NCI-H187 treated with DMSO at 0.1 percent for 48 hours (cell line): ENCODE results near the gene CCDC117.

Source experiments
- DNase-seq: peaks from one replicate; lab custom pipeline; 2025; lab: John Stamatoyannopoulos, UW

The CCDC117 gene

DNA sequence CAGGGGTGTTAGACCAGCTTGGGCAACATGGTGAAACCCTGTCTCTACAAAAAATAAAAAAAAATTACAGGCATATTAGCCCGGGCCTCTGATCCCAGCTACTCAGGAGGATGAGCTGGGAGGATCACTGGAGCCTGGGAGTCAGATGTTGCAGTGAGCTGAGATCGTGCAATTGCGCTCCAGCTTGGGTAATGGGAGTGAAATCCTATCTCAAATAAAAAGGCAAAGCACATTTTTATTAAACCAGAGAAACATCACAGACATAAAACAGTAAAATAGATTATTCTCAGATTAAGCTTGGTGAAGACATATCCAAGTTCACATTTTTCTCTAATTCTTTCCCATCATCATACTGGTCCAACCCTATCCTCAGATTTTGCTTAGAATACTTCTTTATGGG is 57.9 kb downstream of the CCDC117 start:
- DNase-seq = no peak

DNA sequence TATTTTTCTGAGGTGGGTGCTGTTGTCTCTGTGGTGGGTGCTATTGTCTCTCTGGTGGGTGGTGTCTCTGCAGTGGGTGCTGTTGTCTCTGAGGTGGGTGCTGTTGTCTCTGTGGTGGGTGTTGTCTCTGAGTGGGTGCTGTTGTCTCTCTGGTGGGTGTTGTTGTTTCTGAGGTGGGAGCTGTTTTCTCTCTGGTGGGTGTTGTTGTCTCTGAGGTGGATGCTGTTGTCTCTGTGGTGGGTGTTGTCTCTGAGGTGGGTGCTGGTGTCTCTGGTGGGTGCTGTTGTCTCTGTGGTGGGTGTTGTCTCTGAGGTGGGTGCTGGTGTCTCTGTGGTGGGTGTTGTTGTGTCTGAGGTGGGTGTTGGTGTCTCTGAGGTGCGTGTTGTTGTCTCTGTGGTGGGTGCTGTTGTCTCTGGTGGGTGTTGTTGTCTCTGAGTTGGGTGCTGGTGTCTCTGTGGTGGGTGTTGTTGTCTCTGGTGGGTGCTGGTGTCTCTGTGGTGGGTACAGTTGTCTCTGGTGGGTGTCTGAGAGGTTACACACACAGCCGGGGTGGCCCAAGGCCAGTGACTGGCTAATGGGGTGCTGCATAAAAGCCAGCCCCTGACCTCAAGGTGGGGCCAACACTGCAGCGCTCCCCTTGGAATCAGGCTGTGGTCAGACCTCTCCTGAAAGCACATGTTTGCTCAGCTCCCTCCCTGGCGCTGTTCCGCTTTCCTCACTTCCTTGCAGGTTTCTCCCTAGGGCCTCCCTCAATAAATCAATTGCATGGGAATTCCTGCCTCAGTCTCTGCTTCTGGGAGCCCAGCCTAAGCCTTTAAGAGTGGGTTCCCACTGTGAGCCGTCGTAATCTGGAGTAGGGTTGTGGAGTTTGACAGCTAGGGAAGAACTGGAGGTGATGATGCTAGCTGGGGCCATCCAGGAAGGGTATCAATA is 58.9 kb downstream of the CCDC117 start:
- DNase-seq = no peak

DNA sequence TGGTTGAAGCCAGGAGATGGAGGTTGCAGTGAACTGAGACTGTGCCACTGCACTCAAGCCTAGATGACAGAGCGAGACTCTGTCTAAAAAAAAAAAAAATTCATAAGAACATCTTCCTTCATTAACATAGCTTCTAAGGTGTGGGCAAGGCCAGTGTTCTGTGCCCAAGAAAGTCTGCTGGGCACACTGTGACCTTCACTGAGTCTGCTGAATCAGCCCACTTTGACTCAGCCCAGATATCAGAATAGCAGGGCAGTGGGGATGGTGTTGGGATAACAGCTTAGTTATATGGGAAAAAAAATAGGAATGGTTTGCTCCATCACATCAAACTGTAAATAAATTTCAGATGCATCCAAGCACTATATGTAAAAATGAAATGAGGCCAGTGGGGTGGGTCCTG is 60.2 kb downstream of the CCDC117 start:
- DNase-seq = no peak

DNA sequence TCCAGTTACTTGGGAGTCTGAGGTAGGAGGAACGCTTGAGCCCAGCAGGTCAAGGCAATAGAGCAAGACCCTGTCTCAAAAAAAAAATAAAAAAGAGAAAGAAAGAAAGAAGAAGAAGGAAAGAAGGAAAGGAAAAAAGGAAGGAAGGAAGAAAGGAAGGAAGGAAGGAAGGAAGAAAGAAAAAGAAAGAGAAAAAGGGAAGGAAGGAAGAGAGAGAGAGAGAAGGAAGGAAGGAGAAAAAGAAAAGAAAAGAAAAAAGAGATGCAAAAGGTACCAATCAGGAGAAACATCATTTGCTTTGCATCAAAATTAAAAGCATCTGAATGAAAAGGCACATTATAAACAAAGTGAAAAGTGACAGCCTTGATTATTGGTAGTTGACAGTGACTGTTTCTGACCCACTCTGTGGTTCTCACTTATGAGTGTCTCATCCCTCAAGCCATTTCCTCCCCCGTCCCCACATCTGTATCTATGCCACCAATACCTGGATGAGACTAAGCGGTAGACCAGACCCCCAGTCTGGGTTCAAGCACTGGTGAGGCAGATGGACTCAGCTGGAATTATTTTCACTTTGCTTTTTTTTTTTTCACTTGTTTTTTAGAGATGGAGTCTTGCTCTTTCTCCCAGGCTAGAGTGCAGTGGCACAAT is 60.9 kb downstream of the CCDC117 start:
- DNase-seq = no peak

DNA sequence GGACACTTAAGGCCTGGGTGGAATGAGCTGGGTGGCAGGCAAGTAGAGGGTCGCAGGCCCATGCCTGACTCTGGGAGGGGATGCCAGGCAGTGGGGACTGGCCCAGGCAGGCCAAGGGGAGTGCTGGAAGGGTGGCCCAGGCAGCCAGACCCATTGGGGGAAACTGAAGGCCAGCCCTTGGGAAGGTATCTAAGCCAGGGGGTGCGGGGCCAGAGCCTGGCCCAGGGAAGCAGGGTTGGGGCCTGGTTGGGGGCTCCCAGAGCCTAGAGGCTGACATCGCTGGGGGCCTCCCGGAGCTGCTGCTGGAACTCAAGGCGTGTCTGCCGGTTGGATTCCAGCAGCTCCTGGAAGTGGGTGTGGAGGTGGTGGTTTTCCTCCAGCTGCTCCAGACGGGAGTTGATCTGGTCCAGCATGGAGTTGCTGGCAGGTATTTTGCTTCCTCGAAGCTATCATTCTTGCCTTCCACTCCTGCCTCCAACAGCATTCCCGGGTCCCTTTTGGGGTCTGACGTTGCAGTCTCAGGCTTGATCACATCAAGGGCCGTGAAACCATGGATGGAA is 63.2 kb downstream of the CCDC117 start:
- DNase-seq = no peak

DNA sequence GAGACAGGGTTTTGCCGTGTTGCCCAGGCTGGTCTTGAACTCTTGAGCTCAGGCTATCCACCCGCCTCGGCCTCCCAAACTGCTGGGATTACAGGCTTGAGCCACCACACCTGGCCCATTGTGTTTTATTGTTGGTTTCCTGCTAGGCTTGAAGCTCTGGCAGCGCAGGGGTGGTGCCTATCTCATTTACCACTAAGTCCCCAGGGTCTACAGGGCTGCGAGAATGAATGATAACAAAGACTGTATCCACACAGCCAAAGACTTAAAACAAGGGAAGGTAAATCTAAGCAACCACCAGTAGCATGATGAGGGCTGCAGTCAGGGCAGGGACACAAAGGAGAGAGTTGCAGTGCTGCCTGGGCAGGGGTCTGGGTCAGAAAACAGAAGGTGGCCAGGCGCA is 65.1 kb downstream of the CCDC117 start:
- DNase-seq = no peak
